HT-29 (cell line): ENCODE data around the gene ZFP69B. TPM values are rescaled to one million over a fixed set of nuclear protein-coding genes. Genes with fewer than 3 reads are reported as not detected.
"Not testable (repeated sequence)": the region's sequence is repeated elsewhere in the genome, so short reads cannot be mapped to it uniquely, and the experiment has no call there.

ENCODE experiments used
- DNase-seq: peaks from one replicate; pipeline ENCODE4 v3.0.0-alpha.2; 2015; ENCODE audit warnings: low spot score
- total RNA-seq: library from RNA; depleted of rRNA; stranded (reverse); fragments of >200 nt; shearing (Covaris generic); gene quantifications from 2 replicates; pipeline ENCODE4 v1.2.3, GENCODE V29; 2014

Gene ZFP69B
- total RNA-seq, 1 experiment from 2014 or later: 1.3 TPM

DNA sequence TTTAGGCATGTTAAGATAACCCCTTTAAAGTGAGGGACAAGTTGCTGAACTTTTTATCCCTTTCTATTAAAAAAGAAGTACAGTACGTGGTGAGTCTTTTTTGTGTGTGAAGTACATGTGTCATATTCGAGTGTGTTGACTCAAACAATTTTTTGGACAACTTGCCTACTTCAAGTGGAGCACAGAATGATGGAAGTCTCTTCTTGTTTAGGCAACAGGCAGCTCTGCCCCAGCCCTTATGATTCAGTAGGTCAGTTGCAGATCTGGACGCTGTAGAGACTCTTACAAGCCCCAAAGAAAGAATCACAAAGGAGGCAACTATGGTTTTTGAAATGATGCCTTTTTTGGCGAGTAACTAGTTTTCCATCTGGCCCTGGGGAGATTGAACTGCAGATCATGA, 14.4 kb upstream of the ZFP69B start:
- no peak for DNase-seq

DNA sequence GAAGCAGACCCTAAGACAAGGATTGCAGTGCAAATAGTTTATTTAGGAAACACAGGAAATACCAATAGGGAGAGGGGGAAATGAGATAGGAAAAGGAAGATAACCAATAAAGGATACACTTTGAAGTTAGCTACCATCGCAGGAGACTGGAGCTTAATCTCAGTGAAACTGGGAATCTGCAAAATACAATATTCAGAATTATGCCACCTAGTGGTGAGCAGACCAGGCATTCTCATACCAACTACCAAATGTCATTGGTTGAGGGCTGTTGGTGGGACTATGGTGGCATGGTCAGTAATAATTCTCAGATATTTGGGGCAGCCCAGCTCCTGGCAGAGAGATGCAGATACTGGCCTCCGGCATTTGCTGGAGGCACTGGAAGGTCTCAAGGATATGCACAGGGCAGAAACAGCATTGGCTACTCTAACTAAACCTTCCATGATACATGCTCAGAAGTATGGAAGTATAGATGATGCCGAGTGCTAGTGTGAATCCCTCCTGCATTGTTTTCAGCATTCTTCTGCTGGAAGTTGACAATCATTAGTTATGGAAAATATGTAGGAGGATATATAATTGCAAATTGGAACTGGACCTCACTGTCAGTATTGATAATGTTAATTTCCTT, 11.8 kb upstream of the ZFP69B start:
- DNase-seq: peak; percentile 27

DNA sequence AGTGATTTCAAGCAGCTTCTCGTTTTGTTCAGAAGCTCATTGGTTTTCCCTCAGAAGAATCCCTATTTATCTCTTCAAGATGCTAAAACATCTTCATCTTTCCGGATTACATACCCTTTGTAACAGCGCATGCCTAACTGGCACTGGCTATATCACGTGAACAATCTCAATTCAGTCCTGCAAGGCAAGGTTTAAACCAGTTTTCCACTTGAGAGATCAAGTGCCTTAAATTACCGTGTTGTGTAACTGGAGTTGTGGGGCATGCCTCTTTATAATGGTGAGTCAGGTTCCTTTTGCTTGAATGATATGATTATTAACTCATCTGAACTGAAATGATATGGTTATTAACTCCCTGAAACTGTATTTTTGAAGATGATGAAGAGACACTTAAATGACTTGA, 11.0 kb upstream of the ZFP69B start:
- DNase-seq: no peak

DNA sequence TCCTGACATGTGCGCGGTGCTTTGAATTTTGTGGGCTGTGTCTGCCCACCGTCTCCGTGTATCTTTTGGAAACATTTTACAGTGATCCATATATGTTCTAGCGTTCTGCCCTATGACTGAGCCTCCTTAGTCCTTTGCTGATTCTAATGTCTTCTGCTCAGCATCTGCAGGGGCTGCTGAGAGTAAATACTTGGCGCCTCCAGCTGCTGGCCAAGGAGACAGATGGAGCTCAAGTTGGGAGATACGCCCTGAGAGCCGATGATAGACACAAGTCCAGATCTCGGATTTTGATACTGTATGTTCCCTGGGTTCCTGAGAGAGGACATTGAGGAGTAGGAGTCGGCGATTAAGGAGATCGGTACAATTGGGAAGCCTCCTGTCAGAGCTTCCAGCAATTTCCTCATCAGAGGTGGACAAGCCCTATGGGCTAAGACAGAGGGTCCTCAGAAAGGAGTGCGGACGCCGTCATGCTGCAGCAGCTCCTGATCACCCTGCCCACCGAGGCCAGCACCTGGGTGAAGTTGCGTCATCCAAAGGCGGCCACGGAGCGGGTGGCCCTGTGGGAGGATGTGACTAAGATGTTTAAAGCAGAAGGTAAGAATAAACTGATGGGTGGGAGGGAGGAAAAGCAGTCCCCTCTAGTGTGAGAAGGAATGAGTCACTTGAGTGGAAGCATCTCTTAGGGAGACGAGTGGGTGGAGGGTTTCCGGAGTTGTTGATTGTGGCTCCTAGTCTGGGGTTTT, 390 bp downstream of the ZFP69B start:
- DNase-seq: no peak

DNA sequence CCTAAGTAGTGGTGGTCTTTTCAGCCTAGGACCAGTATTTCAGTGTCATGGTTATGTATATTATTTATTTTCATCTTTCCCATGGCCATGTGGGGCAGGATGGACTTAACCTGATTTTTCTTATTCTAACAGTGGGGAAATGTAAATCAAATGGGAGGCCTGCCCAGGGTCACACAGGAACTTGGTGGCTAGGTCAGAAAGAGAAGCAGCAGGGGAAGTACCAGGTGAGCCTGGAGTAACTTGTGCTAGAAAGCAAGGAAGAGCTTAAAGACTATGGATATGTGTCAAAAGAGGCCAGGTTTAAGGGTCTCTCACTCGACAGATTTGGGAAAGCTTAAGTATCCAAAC, 936 bp downstream of the ZFP69B start:
- DNase-seq: no peak

DNA sequence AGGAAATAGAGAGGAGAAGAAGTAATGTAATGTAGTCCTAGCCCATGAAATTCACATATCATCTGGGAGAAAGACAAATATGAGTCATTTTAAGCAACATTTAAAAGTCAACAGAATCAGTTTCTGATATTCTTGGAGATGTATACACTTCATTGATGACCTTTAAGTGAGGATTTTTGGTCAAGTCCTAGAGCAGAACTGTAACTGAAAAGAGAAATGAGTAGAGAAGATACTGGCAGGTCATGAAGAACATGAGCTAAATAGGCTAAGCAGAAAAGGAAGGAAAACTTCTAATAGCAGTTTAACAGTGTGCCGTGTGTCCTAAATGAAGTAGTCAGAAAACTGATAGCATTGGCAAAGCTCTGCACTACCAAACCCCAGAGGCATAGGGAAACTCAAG, 4.6 kb downstream of the ZFP69B start:
- DNase-seq: no peak

DNA sequence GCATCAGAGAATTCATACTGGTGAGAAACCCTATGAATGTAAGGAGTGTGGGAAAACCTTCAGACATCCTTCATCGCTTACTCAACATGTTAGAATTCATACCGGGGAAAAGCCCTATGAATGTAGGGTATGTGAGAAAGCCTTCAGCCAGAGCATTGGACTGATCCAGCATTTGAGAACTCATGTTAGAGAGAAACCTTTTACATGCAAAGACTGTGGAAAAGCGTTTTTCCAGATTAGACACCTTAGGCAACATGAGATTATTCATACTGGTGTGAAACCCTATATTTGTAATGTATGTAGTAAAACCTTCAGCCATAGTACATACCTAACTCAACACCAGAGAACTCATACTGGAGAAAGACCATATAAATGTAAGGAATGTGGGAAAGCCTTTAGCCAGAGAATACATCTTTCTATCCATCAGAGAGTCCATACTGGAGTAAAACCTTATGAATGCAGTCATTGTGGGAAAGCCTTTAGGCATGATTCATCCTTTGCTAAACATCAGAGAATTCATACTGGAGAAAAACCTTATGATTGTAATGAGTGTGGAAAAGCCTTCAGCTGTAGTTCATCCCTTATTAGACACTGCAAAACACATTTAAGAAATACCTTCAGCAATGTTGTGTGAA, 12.8 kb downstream of the ZFP69B start:
- DNase-seq: peak; percentile 18

DNA sequence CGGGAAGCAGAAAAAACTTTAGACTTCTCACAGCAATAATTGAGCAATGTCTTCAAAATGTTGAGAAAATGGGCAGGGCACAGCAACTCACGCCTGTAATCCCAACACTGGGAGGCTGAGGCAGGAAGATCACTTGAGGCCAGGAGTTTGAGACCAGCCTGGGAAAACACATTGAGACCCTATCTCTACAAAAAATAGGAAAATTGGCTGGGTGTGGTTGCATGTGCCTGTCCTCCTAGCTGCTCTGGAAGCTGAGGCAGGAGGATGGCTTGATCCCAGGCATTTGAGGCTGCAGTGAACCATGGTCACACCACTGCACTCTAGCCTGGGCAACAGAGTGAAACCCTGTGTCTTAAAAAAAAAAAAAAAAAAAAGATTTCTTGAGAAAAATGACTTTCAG, 19.1 kb downstream of the ZFP69B start:
- no peak for DNase-seq

DNA sequence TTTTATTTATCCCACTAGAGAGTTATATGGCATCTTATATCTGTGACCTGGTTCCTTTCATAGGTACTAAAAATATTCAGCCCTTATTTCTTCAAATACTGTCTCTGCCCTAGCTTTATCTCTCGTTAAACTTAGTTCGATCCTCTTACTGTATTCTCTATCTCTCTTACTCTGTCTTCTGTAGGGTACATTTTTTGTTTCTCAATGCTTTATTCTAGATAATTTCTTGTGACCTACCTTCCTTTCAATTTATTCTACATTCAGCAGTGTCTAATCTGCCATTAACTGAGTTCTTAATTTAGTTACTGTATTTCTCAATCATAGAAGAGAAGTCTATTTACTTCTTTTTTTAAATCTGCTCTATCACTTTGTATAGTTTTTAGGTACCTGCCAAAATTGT, 25.0 kb downstream of the ZFP69B start:
- DNase-seq: no peak

DNA sequence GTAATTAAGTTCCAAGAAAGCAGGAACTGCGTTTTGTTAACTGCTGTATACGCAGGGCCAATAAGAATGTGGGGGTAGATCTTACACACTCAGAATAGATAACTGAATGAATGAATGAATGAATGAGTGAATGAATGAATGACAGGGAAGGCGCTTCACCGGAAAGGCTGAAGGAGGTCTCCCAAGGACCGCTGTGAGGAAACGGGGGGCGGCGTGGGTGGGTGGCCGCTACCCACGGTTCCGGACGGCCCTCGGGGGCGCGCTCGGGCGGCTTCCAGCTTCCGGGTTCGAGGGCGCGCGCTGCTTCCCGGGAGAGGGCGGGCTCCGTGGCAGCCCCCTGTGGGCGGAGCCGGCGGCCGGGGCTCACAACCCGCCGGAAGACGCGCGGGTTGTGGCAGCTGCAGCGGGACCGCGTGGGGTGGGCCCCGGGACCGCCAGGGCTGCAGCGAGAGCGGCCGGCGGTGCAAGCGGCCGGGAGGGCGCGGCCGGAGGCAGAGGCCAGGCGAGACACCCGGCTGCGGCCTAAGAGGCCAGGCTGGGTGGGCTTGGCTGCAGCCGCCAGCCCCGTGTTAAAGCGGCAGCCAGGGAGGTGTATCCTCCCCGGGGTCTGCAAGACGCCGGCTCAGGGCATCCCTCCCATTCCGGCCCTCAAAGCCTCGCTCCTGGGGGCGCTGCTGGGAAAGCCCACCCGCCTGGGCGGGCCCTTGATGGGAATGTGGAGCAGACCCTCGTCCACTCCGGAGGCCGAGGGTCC, 26.8 kb downstream of the ZFP69B start, which contains the start of gene ZFP69:
Gene ZFP69, plus strand, starts transcription at position 367 of the 754 bp plus-strand sequence. CDS start 2,072 bp downstream, outside the sequence.
- peak; percentile 2 for DNase-seq

DNA sequence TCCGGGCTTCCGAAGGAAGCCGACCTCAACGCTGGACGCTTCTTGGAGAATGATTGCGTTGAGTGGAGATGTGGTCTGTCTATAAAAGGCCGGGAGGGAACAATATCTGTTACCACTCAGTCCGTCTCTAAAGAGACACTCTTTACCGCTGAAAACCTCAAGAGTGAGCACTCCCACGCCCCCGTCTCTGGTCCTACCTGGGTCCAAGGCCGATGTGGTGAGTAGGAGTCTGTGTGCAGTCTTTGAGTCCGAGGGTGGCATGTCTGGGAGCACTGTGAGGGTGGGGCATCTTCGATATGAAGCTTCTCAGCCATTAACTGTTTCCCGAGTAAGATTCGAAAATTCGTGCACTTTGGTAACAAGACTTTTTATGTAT, 27.4 kb downstream of the ZFP69B start:
- no peak for DNase-seq

DNA sequence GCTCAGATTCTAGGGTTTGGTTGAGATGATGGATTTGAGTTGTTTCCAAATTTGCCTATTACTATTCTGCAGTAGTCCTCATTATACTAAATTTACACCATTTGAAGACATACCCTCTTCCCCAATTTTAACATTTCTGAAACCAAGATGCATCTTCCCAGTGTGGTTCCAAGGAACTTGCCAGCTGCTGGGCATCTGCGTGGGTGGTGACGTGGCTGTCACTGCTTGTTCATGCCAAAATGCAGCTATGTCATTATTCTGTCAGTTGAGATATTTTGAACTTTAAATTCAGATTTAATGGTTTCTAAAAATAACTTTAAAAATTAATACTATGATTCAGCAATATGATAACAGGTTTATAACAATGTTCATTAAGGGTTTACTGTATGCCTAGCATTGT, 28.0 kb downstream of the ZFP69B start:
- no peak for DNase-seq

DNA sequence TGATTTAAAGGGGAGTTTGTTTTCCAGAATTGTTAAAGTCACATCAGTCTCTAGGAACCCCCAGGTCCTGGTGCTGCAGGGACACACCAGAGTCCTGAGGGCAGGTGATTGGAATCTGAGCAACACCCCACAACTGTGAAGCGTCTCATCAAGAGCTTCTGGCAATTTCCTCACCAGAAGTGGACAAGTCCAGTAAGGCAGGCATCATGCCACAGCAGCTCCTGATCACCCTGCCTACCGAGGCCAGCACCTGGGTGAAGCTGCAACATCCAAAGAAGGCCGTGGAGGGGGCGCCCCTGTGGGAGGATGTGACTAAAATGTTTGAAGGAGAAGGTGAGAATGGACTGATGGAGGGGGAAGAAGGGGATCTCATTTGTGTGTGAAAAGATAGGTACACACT, 28.9 kb downstream of the ZFP69B start:
- DNase-seq: no peak

DNA sequence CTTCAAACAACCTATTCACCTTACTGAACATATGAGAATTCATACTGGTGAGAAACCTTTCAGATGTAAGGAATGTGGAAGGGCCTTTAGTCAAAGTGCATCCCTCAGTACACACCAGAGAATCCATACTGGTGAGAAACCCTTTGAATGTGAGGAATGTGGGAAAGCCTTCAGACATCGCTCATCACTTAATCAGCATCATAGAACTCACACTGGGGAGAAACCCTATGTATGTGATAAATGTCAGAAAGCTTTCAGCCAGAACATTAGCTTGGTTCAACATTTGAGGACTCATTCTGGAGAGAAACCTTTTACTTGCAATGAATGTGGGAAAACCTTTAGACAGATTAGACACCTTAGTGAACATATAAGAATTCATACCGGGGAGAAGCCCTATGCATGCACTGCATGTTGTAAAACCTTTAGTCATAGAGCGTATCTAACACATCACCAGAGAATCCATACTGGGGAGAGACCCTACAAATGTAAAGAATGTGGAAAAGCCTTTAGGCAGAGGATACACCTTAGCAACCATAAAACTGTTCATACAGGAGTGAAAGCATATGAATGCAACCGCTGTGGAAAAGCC, 45.1 kb downstream of the ZFP69B start:
- DNase-seq: no peak

DNA sequence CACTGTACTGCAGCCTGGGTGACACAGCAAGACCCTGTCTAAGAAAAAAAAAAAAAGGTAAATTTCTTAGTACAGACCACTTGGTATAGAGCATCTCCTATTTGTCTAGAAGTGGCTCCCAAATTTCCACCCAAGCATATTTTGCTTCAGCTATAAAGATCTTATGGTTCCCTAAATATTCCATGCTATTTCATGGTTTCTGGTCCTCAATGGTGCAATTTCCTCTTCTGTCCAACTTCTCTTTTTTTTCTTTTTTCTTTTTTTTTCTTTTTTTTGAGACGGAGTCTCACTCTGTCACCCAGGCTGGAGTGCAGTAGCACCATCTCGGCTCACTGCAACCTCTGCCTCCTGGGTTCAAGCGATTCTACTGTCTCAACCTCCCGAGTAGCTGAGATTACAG, 52.4 kb downstream of the ZFP69B start:
- not testable (repeated sequence) for DNase-seq

DNA sequence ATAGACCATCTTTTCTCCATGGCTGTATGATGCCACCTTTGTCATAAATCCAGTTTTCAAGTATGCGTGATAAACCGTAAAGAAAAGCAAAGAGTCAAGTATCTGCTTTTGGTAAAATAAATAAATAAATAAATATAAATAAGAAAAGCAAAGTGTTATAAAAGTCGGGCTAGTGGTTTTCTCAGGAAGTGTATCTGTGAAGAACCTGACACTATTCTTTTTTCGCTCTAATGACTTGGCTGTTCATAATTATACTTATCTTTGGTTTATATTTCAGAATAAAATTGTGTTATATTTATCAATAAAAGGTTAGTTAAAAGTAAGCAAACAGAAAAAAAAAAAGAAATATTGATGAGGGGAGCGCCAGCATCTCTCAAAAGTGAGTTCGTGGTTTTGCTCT, 57.7 kb downstream of the ZFP69B start:
- DNase-seq: no peak

DNA sequence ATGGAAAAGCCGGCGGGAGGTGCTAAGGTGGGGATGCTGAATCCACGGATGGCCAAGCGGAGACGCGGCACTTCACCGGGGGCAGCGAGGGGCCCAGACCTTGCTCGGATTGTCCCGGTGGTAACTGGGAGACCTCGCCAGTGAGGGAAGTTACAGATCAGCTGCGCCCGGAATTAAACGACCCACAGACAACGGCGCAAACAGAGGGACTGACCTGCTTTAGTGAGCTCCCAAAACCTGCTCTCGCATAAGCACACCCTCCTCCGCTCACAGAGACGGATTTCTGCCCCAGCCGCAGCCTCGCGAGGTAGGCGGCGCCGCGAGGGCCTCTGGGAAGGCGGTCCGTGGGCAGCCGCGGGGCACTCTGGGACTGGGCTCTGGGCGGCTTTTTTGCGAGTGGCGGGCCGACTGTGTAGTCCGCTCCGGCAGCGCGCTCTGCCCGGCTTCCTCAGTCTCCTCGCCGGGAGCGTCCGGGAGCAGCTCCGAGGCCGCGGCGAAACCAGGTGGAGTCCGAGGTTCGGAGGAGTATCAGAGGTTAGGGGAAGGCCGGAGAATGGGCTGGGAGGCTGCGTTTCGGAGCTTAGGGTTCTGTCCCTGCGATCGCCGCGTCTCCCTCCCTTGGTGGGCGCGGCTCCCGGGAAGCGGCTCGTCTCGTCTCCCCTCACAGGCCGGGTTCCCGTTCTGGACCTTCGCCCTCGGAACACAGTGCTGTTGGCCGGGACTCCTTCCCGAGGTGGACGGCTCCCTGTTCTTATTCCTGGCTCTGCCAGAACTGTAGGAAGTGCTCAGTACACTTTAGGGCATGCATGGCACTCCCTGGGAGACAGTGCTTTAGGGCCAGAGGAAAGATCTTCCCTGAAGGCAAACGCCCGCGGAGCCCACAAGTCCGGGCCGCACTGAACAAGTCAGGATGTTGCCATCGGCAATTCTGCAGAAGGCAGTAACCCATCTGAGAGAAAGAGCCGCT, 58.4 kb downstream of the ZFP69B start, which contains the start of gene EXO5:
Gene EXO5, plus strand, starts transcription at position 393 of the 967 bp plus-strand sequence. CDS start 5,778 bp downstream, outside the sequence.
- DNase-seq: peak; percentile 79
